ENCODE measurements around the gene LMAN1. TPM values are rescaled to one million over a fixed set of nuclear protein-coding genes. Genes with fewer than 3 reads are reported as not detected.

LMAN1 gene
- total and polyA plus RNA-seq, 7 donors, result 4.8 to 65.2 (median 47.1) TPM

DNA sequence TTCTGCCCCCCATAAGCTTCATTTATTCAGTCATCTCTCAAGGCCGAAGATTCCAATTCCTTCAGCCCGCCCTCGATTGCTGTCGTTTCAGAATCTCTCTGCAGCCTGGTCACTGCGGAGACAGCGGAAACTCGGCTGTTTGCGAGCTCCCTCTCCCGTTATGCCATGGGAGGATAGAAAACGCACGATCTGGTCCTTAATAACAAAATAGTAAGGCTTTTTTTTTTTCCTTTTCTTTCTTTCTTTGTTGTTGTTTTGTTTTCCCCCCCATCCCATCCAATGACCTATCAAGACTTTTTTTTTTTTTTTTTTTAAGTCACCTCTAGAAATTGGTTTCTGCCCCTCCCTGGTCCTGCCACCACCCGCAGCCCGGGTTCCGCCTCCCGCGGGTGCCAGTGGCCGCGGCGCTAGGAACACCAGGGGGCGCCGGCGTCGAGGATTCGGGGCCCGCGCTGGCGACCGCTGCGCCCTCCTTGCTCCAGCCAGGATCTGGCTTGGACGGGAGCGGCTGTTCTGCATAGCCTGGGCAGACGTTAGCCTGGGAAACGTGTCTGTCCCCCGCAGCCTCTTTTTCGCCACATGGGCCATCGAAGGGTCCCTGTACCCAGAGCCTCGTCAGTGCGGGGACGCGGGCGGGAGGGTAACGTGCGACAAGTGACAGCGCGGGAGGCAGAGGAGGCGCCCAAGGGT lies 50.7 kb downstream of the LMAN1 start:
- peaks cover 0 to 10% (median 9%) of the 10 kb centered on the region in 4 donors for H3K4me1 ChIP-seq
- no peaks in the 10 kb centered on the region for H3K9me3 ChIP-seq
- peak overlapping the region in 3 of 4 donors; percentile 23 to 32 (median 27) for H3K4me3 ChIP-seq
- DNase-seq, result peak; percentile 83
- 3 to 4% methylated on average over 46 of the region's 46 CpGs for WGBS, 2 donors
- no peaks in the 10 kb centered on the region for H3K36me3 ChIP-seq
- peaks cover 0 to 30% (median 0%) of the 10 kb centered on the region in 3 donors for H3K27me3 ChIP-seq
- intact Hi-C loops (cut with DNase I), result loop anchor here (2.0 kb wide), 2 partner anchors 94 to 514 kb away; no protein-coding TSS in a partner anchor
- TF ChIP-seq, protein P1, sequence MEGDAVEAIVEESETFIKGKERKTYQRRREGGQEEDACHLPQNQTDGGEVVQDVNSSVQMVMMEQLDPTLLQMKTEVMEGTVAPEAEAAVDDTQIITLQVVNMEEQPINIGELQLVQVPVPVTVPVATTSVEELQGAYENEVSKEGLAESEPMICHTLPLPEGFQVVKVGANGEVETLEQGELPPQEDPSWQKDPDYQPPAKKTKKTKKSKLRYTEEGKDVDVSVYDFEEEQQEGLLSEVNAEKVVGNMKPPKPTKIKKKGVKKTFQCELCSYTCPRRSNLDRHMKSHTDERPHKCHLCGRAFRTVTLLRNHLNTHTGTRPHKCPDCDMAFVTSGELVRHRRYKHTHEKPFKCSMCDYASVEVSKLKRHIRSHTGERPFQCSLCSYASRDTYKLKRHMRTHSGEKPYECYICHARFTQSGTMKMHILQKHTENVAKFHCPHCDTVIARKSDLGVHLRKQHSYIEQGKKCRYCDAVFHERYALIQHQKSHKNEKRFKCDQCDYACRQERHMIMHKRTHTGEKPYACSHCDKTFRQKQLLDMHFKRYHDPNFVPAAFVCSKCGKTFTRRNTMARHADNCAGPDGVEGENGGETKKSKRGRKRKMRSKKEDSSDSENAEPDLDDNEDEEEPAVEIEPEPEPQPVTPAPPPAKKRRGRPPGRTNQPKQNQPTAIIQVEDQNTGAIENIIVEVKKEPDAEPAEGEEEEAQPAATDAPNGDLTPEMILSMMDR (IDR thresholded peaks at IDR 0.05), result peak; percentile 43 to 75 (median 61)
- TF ChIP-seq POLR2AphosphoS5 (IDR thresholded peaks at IDR 0.05), result no peak
- TF ChIP-seq POLR2A (IDR thresholded peaks at IDR 0.05), result no peak
- H3K27ac ChIP-seq, result no peak overlapping the region

DNA sequence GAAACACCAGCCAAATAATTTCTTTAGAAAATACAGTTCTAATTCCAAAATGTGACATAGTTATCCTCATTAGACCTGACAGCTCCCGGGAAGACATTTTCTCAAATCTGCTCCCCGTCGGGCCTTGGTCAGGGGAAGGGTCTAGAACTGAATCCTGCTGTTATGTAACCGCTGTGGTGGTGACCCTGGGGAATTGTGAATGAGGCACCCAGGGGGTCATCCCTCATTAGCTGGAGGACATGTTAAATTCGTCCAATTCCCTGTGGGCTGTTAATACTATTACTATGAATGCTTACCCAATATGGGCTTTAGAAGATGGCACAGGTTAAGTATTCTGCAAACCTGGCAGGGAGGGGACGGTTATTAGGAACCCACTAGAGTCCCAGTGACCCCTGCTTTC lies 52.4 kb downstream of the LMAN1 start:
- WGBS, 2 donors, result 81 to 85% methylated on average over 6 of the region's 6 CpGs
- no peak for DNase-seq
- Histone ChIP-seq H3K27me3 (peaks cover 0 to 27% (median 0%) of the 10 kb centered on the region in 3 donors), H3K4me1 (peaks cover 0 to 10% (median 9%) of the 10 kb centered on the region in 4 donors), H3K27ac (no peak overlapping the region), H3K9me3 (no peaks in the 10 kb centered on the region), H3K36me3 (no peaks in the 10 kb centered on the region), H3K4me3 (no peak overlapping the region)
- intact Hi-C loops (cut with DNase I), result no loop called here
- no peak for TF ChIP-seq POLR2AphosphoS5 (IDR thresholded peaks at IDR 0.05)
- no peak for TF ChIP-seq EP300 (IDR thresholded peaks at IDR 0.05)
- TF ChIP-seq, protein P1 (IDR thresholded peaks at IDR 0.05), result no peak
- TF ChIP-seq POLR2A (IDR thresholded peaks at IDR 0.05), result no peak

DNA sequence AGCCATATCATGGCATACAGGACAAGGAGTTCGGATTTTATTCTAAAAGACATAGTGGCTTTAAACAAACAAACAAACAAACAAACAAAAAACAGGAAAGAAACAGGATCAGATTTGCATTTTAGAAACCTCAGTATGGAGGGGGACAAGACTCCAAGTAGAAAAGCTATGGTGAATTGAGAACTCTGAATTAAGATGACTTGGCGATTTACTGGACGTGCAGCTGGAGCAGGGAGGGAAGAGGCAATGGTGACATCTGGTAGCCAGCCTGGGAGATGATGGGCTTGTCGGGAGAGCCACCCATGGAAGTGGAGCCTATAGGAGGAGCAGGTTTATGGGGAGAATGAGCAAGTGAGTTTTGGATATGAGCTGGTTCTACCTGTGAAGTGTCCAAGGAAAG lies 53.8 kb downstream of the LMAN1 start:
- H3K27me3 ChIP-seq, result peaks cover 0 to 27% (median 0%) of the 10 kb centered on the region in 3 donors
- H3K4me3 ChIP-seq, result no peak overlapping the region
- intact Hi-C loops (cut with DNase I), result no loop called here
- H3K4me1 ChIP-seq, result peaks cover 0 to 10% (median 9%) of the 10 kb centered on the region in 4 donors
- H3K36me3 ChIP-seq, result no peaks in the 10 kb centered on the region
- TF ChIP-seq POLR2A (IDR thresholded peaks at IDR 0.05) (no peak), EP300 (IDR thresholded peaks at IDR 0.05) (no peak), POLR2AphosphoS5 (IDR thresholded peaks at IDR 0.05) (no peak)
- TF ChIP-seq, protein P1 (IDR thresholded peaks at IDR 0.05), result no peak
- no peak overlapping the region for H3K27ac ChIP-seq
- WGBS, 2 donors, result 65 to 70% methylated on average over 4 of the region's 4 CpGs
- H3K9me3 ChIP-seq, result no peaks in the 10 kb centered on the region
- no peak for DNase-seq

DNA sequence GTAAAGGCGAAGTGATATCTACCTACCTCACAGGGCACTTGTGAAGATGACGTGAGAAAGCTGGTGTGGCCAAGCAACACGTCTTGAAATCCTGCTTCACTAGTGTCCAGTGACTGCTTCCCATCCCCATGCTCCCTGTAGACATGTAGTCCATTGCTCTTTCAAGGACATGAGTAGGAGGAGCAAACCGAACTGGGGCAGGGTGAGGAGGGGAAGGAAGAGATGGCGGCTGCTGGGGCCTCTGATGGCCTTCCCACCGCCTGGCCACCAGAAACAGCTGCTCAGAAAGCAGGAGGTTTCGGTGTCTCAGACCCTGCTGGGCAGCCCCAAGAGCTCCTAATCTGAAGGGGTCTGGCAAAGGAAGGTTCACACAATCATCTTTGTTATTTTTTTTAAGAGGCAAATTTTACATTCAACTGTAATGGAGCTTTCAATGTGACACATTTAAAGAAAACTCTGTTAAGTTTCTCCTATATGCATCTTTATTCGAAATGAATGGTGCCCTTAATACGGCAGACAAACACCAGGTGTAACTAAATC lies 55.3 kb downstream of the LMAN1 start:
- H3K4me3 ChIP-seq, result no peak overlapping the region
- peaks cover 0 to 6% (median 4%) of the 10 kb centered on the region in 4 donors for H3K4me1 ChIP-seq
- H3K9me3 ChIP-seq, result no peaks in the 10 kb centered on the region
- DNase-seq, result no peak
- 76 to 82% methylated on average over 9 of the region's 9 CpGs for WGBS, 2 donors
- intact Hi-C loops (cut with DNase I), result no loop called here
- no peaks in the 10 kb centered on the region for H3K36me3 ChIP-seq
- TF ChIP-seq POLR2A (IDR thresholded peaks at IDR 0.05), result no peak
- H3K27me3 ChIP-seq, result peaks cover 0 to 18% (median 0%) of the 10 kb centered on the region in 3 donors
- H3K27ac ChIP-seq, result no peak overlapping the region

DNA sequence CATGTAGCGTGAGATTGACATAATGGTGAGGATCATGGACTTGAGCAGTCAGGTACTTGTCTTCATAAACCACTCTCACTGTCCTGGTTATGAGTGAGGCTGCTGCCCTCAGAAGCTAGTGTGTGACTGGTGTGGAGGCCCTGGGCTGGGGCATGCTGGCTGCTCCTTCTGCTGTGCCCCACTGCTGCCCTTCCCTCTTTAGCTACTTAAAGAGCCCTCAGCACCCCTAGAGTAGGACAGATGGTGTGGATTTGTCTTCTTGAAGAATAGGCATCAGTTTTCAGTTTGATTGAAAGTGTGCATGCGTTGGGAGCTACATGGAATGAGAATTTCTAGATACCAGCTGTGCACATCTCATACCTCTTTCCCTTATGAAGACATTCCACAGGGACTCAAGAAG lies 56.1 kb downstream of the LMAN1 start:
- Histone ChIP-seq H3K4me3 (no peak overlapping the region), H3K27me3 (peaks cover 0 to 16% (median 0%) of the 10 kb centered on the region in 3 donors), H3K9me3 (no peaks in the 10 kb centered on the region), H3K4me1 (peaks cover 0 to under 1% (median under 1%) of the 10 kb centered on the region in 4 donors), H3K36me3 (no peaks in the 10 kb centered on the region), H3K27ac (no peak overlapping the region)
- DNase-seq, result no peak
- intact Hi-C loops (cut with DNase I), result no loop called here
- WGBS, 2 donors, result 85 to 90% methylated on average over 2 of the region's 2 CpGs
- TF ChIP-seq EP300 (IDR thresholded peaks at IDR 0.05) (no peak), POLR2AphosphoS5 (IDR thresholded peaks at IDR 0.05) (no peak), POLR2A (IDR thresholded peaks at IDR 0.05) (no peak)
- TF ChIP-seq, protein P1 (IDR thresholded peaks at IDR 0.05), result no peak
